SU-DHL-6 (cell line): ENCODE data around the gene FBH1.

Experiments used
- EZH2phosphoT487 ChIP-seq: fragments of 200-600 bp; sonication (generic), shearing (Covaris generic); conservative IDR thresholded peaks from 2 replicates; pipeline ENCODE4 v1.6.1; 2018; ENCODE audit warnings: mild to moderate bottlenecking, antibody characterized with exemption, low read length, moderate library complexity, mixed read lengths
- TF ChIP-seq, protein P1 (sequence below): fragments of 200-600 bp; sonication (generic); IDR thresholded peaks from one replicate; pipeline ENCODE4 v1.5.1; 2017; ENCODE audit warnings: antibody characterized with exemption, mild to moderate bottlenecking, low read length, moderate library complexity; ENCODE audit not compliant: insufficient read depth, poor library complexity, severe bottlenecking

DNA sequence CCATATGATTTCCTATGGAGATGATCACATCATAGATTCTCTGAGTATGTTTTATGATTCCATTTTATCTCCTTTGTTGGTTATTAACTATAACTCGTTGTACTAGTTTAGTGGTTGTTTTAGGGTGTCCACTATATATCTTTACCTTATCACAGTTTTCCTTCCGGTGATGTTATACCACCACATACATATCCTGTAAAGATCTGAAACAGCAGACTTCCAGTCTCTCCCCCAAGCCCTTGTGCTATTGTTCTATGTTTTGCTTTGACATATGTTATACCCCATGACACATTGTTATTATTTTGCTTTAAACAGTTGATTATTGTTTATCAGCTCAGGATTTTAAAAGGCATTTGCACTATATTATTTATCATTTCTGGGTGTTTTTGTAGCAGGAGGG, 80.0 kb downstream of the FBH1 start:
- TF ChIP-seq, protein P1, sequence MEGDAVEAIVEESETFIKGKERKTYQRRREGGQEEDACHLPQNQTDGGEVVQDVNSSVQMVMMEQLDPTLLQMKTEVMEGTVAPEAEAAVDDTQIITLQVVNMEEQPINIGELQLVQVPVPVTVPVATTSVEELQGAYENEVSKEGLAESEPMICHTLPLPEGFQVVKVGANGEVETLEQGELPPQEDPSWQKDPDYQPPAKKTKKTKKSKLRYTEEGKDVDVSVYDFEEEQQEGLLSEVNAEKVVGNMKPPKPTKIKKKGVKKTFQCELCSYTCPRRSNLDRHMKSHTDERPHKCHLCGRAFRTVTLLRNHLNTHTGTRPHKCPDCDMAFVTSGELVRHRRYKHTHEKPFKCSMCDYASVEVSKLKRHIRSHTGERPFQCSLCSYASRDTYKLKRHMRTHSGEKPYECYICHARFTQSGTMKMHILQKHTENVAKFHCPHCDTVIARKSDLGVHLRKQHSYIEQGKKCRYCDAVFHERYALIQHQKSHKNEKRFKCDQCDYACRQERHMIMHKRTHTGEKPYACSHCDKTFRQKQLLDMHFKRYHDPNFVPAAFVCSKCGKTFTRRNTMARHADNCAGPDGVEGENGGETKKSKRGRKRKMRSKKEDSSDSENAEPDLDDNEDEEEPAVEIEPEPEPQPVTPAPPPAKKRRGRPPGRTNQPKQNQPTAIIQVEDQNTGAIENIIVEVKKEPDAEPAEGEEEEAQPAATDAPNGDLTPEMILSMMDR = no peak
- no peak for TF ChIP-seq EZH2phosphoT487
